Measurements from ENCODE around the gene CNOT1. TPM values are rescaled to one million over a fixed set of nuclear protein-coding genes. Genes with fewer than 3 reads are reported as not detected.

CNOT1 gene
- total and polyA plus RNA-seq, 2 experiments from 2014 or later, result 50.8 to 113 TPM

DNA sequence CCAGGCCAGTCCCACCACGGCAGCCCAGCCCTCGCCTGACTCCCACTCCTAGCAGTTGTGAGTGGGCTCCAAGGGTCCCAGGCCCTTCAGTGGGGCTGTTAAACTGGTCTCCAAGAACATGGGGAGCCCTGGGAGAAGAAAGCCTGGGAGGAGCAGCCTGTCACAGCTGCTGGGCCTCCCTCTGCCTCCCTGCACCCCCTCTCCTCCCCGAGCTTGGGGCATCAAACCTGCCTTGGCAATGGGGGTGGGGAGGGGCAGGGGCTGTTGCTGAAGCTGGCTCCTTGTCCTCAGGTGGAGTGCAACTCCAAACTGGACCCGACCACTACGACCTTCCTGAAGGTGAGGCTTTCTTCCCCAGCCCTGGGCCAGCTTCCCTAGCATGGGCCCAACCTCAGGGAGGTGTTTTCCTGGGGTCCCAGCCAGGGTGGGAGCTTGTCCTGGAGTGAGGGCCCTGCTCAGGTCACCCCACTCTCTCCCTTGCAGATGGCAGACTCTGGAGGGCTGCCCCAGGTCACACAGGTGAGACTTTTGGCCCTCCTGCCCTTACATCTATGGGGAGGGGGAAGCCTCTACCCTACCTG lies 120.9 kb downstream of the CNOT1 start:
- no peaks in the 10 kb centered on the region for H3K9me2 ChIP-seq (replicated peaks; ENCODE audit: insufficient read depth)
- no peak overlapping the region for H2AFZ ChIP-seq
- no peaks in the 10 kb centered on the region for H3K79me2 ChIP-seq
- no peaks in the 10 kb centered on the region for H4K20me1 ChIP-seq (ENCODE audit: insufficient read depth, poor library complexity, severe bottlenecking)
- H3K36me3 ChIP-seq (replicated peaks; ENCODE audit: insufficient read depth, low read depth), result no peaks in the 10 kb centered on the region
- no peaks in the 10 kb centered on the region for H3K27me3 ChIP-seq
- peaks cover under 1% of the 10 kb centered on the region for H3K4me1 ChIP-seq (ENCODE audit: insufficient read depth)
- WGBS (ENCODE audit: low lambda C conversion rate, missing lambda C conversion rate), result 77% methylated on average over 5 of the region's 5 CpGs
- no peaks in the 10 kb centered on the region for H3K9me3 ChIP-seq (ENCODE audit: low read depth)
- no peak overlapping the region for H3K27ac ChIP-seq
- no peak for TF ChIP-seq EZH2 (IDR thresholded peaks at IDR 0.05; ENCODE audit: borderline replicate concordance)
- TF ChIP-seq EZH2phosphoT487 (IDR thresholded peaks at IDR 0.05; ENCODE audit: low read depth, severe bottlenecking, unreplicated experiment), result no peak
- TF ChIP-seq CTCF (IDR thresholded peaks at IDR 0.05; ENCODE audit: poor library complexity), result no peak
- H3K4me3 ChIP-seq, result no peak overlapping the region
- no peak overlapping the region for H3K4me2 ChIP-seq
- no peak for DNase-seq (ENCODE audit: low spot score)

DNA sequence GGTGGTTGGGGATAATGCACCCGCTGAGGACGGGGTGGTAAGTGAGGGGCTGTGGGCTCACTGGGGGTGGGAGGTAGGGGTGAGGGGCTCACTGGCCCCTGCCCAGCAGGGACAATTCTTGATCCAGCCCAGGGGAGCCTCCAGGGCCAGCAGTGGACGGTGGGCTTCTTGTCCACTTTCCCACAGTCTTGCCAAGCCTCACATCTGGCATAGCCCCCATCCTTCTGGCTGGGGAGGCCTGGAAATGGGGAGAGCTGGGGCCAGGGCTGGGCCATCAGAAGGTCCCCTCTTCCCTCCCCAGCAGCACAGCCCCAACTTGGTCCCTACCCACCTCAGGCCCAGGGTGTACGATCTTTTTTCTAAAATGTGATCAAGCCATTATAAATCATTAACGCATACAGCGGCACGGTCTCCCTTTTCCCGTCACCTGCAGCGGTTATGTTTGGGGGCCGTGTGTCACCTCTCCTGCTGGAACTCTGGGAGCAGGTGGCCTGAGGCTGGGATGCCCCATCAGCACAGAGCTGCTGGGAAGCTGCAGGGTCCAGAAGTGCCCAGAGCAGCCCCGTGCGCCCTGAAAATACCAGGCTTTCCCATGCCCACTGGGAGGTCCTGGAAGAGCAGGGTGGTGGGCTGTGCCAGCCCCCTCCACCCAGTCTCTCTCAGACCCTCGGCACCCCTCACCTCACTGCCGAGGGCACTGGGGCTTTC lies 121.5 kb downstream of the CNOT1 start:
- no peaks in the 10 kb centered on the region for H3K27me3 ChIP-seq
- WGBS (ENCODE audit: low lambda C conversion rate, missing lambda C conversion rate), result 94% methylated on average over 14 of the region's 14 CpGs
- H3K4me2 ChIP-seq, result no peak overlapping the region
- no peaks in the 10 kb centered on the region for H3K36me3 ChIP-seq (replicated peaks; ENCODE audit: insufficient read depth, low read depth)
- TF ChIP-seq EZH2phosphoT487 (IDR thresholded peaks at IDR 0.05; ENCODE audit: low read depth, severe bottlenecking, unreplicated experiment) (no peak), CTCF (IDR thresholded peaks at IDR 0.05; ENCODE audit: poor library complexity) (no peak), EZH2 (IDR thresholded peaks at IDR 0.05; ENCODE audit: borderline replicate concordance) (no peak)
- H2AFZ ChIP-seq, result no peak overlapping the region
- H3K79me2 ChIP-seq, result no peaks in the 10 kb centered on the region
- H3K27ac ChIP-seq, result no peak overlapping the region
- no peaks in the 10 kb centered on the region for H3K9me3 ChIP-seq (ENCODE audit: low read depth)
- H3K4me3 ChIP-seq, result no peak overlapping the region
- no peaks in the 10 kb centered on the region for H4K20me1 ChIP-seq (ENCODE audit: insufficient read depth, poor library complexity, severe bottlenecking)
- DNase-seq (ENCODE audit: low spot score), result no peak
- H3K4me1 ChIP-seq (ENCODE audit: insufficient read depth), result no peaks in the 10 kb centered on the region
- no peaks in the 10 kb centered on the region for H3K9me2 ChIP-seq (replicated peaks; ENCODE audit: insufficient read depth)

GRCh38 chr16:58507195-58507962 lies 122.2 kb downstream of the CNOT1 start:
- no peaks in the 10 kb centered on the region for H3K9me3 ChIP-seq (ENCODE audit: low read depth)
- H4K20me1 ChIP-seq (ENCODE audit: insufficient read depth, poor library complexity, severe bottlenecking), result no peaks in the 10 kb centered on the region
- no peak overlapping the region for H3K27ac ChIP-seq
- 83% methylated on average over 15 of the region's 15 CpGs for WGBS (ENCODE audit: low lambda C conversion rate, missing lambda C conversion rate)
- no peaks in the 10 kb centered on the region for H3K4me1 ChIP-seq (ENCODE audit: insufficient read depth)
- no peak overlapping the region for H3K4me2 ChIP-seq
- TF ChIP-seq EZH2 (IDR thresholded peaks at IDR 0.05; ENCODE audit: borderline replicate concordance) (no peak), CTCF (IDR thresholded peaks at IDR 0.05; ENCODE audit: poor library complexity) (no peak), EZH2phosphoT487 (IDR thresholded peaks at IDR 0.05; ENCODE audit: low read depth, severe bottlenecking, unreplicated experiment) (no peak)
- no peaks in the 10 kb centered on the region for H3K36me3 ChIP-seq (replicated peaks; ENCODE audit: insufficient read depth, low read depth)
- H3K27me3 ChIP-seq, result no peaks in the 10 kb centered on the region
- no peak overlapping the region for H2AFZ ChIP-seq
- H3K9me2 ChIP-seq (replicated peaks; ENCODE audit: insufficient read depth), result no peaks in the 10 kb centered on the region
- H3K79me2 ChIP-seq, result no peaks in the 10 kb centered on the region
- H3K4me3 ChIP-seq, result no peak overlapping the region
- no peak for DNase-seq (ENCODE audit: low spot score)

All from hepatocyte (in vitro differentiated cells).